ENCODE results near the gene PDSS2.

The PDSS2 gene

GRCh38 chr6:107123501-107123900, 335.9 kb downstream of the PDSS2 start:
- H3K36me3 ChIP-seq (ENCODE audit: insufficient read depth, low read length), result no peaks in the 10 kb centered on the region
- no peaks in the 10 kb centered on the region for H4K20me1 ChIP-seq (ENCODE audit: insufficient read depth, low read length, poor library complexity, severe bottlenecking)
- no peaks in the 10 kb centered on the region for H3K9me3 ChIP-seq (ENCODE audit: insufficient read depth, low read depth, low read length)
- H3K9ac ChIP-seq (ENCODE audit: low read depth, low read length, poor library complexity, severe bottlenecking), result no peak overlapping the region
- H3K27me3 ChIP-seq (ENCODE audit: insufficient read depth, low read length, poor library complexity, severe bottlenecking), result no peaks in the 10 kb centered on the region
- TF ChIP-seq CTCF (conservative IDR thresholded peaks at IDR 0.05; ENCODE audit: low read length) (no peak), EZH2phosphoT487 (IDR thresholded peaks at IDR 0.05; ENCODE audit: borderline replicate concordance) (no peak)
- H3F3A ChIP-seq (ENCODE audit: low read depth), result no peaks in the 10 kb centered on the region
- no peak overlapping the region for H3K4me2 ChIP-seq (ENCODE audit: low read depth, low read length, poor library complexity, severe bottlenecking)
- no peaks in the 10 kb centered on the region for H3K9me2 ChIP-seq (replicated peaks; ENCODE audit: low read depth, low read length)
- H3K4me1 ChIP-seq (ENCODE audit: insufficient read depth, low read length, poor library complexity, severe bottlenecking), result peaks cover 5% of the 10 kb centered on the region
- H2AFZ ChIP-seq (ENCODE audit: low read length), result no peak overlapping the region
- H3K79me2 ChIP-seq (ENCODE audit: insufficient read depth, low read length), result no peaks in the 10 kb centered on the region
- H3K4me3 ChIP-seq (ENCODE audit: low read length, poor library complexity, severe bottlenecking), result no peak overlapping the region

DNA sequence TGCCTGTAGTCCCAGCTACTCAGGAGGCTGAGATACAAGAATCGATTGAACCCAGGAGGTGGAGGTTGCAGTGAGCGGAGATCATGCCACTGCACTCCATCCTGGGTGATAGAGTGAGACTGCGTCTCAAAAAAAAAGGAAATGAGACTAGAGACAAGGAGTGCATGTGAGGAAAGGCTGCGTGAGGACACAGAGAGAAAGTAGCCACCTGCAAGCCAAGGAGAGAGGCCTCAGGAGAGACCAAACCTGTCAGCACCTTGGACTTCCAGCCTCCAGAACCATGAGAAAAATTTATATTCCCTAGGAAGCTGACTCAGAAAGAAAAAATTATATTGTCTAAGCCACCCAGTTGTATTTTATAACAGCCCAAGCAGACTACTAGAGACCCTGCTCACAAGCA, 336.6 kb downstream of the PDSS2 start:
- H3K4me1 ChIP-seq (ENCODE audit: insufficient read depth, low read length, poor library complexity, severe bottlenecking), result peaks cover 5% of the 10 kb centered on the region
- no peak overlapping the region for H2AFZ ChIP-seq (ENCODE audit: low read length)
- no peaks in the 10 kb centered on the region for H3K36me3 ChIP-seq (ENCODE audit: insufficient read depth, low read length)
- no peaks in the 10 kb centered on the region for H4K20me1 ChIP-seq (ENCODE audit: insufficient read depth, low read length, poor library complexity, severe bottlenecking)
- H3K9ac ChIP-seq (ENCODE audit: low read depth, low read length, poor library complexity, severe bottlenecking), result no peak overlapping the region
- no peak overlapping the region for H3K4me2 ChIP-seq (ENCODE audit: low read depth, low read length, poor library complexity, severe bottlenecking)
- no peak overlapping the region for H3K4me3 ChIP-seq (ENCODE audit: low read length, poor library complexity, severe bottlenecking)
- no peaks in the 10 kb centered on the region for H3K9me3 ChIP-seq (ENCODE audit: insufficient read depth, low read depth, low read length)
- H3K27me3 ChIP-seq (ENCODE audit: insufficient read depth, low read length, poor library complexity, severe bottlenecking), result no peaks in the 10 kb centered on the region
- peaks cover 4% of the 10 kb centered on the region; the same call in 1 of the 2 replicates for H3F3A ChIP-seq (ENCODE audit: low read depth)
- TF ChIP-seq EZH2phosphoT487 (IDR thresholded peaks at IDR 0.05; ENCODE audit: borderline replicate concordance), result no peak
- no peak for TF ChIP-seq CTCF (conservative IDR thresholded peaks at IDR 0.05; ENCODE audit: low read length)
- no peaks in the 10 kb centered on the region for H3K79me2 ChIP-seq (ENCODE audit: insufficient read depth, low read length)
- H3K9me2 ChIP-seq (replicated peaks; ENCODE audit: low read depth, low read length), result no peaks in the 10 kb centered on the region

GRCh38 chr6:107121964-107122495, 337.3 kb downstream of the PDSS2 start:
- H3K27me3 ChIP-seq (ENCODE audit: insufficient read depth, low read length, poor library complexity, severe bottlenecking), result no peaks in the 10 kb centered on the region
- TF ChIP-seq CTCF (conservative IDR thresholded peaks at IDR 0.05; ENCODE audit: low read length) (no peak), EZH2phosphoT487 (IDR thresholded peaks at IDR 0.05; ENCODE audit: borderline replicate concordance) (no peak)
- H3K79me2 ChIP-seq (ENCODE audit: insufficient read depth, low read length), result no peaks in the 10 kb centered on the region
- H3K36me3 ChIP-seq (ENCODE audit: insufficient read depth, low read length), result no peaks in the 10 kb centered on the region
- peaks cover 5% of the 10 kb centered on the region; the same call in 1 of the 2 replicates for H3F3A ChIP-seq (ENCODE audit: low read depth)
- no peaks in the 10 kb centered on the region for H4K20me1 ChIP-seq (ENCODE audit: insufficient read depth, low read length, poor library complexity, severe bottlenecking)
- H3K9ac ChIP-seq (ENCODE audit: low read depth, low read length, poor library complexity, severe bottlenecking), result no peak overlapping the region
- no peak overlapping the region for H2AFZ ChIP-seq (ENCODE audit: low read length)
- no peaks in the 10 kb centered on the region for H3K9me3 ChIP-seq (ENCODE audit: insufficient read depth, low read depth, low read length)
- no peak overlapping the region for H3K4me2 ChIP-seq (ENCODE audit: low read depth, low read length, poor library complexity, severe bottlenecking)
- H3K9me2 ChIP-seq (replicated peaks; ENCODE audit: low read depth, low read length), result no peaks in the 10 kb centered on the region
- peaks cover 6% of the 10 kb centered on the region for H3K4me1 ChIP-seq (ENCODE audit: insufficient read depth, low read length, poor library complexity, severe bottlenecking)
- no peak overlapping the region for H3K4me3 ChIP-seq (ENCODE audit: low read length, poor library complexity, severe bottlenecking)
